Measurements from ENCODE around the gene TASOR2. TPM values are rescaled to one million over a fixed set of nuclear protein-coding genes. Genes with fewer than 3 reads are reported as not detected.

TASOR2 gene
- total RNA-seq, 1 donor from 2014 or later, result 38.8 TPM

DNA sequence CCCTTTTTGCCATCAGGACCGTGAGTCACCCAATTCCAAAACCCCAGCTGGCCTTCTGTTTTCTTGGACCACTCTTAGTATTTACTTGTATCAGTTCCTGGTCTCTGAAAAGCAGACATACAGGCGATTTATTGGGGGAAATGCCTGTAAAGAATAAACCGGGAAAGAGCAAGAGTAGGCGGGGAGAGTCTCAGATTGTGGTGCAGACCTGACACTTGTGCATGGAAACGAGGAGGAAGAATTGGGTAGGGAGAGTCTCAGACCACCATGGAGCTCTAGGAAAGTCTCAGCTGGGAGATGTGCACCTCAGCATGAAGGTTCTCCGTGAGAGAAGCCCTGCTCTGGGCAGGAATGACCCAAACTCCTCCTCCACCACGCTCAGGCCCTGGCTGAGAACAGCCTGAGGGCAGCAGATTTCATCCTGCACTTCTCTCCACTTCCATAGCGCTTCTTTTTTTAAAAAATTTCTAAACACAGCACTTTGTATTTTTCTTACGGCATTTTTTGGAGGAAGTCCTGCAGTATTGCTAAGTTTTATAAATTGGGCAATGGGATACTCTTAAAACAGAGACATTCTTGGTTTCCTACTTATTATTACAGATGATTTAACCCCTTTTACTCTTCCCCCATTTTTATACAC, 6.1 kb upstream of the TASOR2 start:
- DNase-seq (ENCODE audit: low spot score), result no peak
- intact Hi-C loops (cut with DNase I), result no loop called here

DNA sequence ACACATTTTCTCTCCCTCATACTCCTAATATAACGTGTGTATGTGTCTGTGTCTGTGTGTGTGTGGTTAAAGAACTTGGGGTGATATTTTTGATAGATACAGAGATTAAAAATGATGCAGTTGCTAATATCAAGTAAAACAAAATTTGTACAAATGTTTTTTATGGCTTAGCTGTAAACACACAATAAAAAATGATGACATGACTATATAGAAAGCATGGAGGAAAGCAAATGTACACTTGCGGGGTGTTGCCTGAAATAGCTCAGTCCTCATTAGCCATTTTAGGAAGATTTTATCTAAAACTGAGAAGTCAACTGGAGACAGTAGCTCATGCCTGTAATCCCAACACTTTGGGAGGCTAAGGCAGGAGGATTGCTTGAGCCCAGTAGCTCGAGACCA, 5.6 kb upstream of the TASOR2 start:
- DNase-seq (ENCODE audit: low spot score), result no peak
- intact Hi-C loops (cut with DNase I), result no loop called here

DNA sequence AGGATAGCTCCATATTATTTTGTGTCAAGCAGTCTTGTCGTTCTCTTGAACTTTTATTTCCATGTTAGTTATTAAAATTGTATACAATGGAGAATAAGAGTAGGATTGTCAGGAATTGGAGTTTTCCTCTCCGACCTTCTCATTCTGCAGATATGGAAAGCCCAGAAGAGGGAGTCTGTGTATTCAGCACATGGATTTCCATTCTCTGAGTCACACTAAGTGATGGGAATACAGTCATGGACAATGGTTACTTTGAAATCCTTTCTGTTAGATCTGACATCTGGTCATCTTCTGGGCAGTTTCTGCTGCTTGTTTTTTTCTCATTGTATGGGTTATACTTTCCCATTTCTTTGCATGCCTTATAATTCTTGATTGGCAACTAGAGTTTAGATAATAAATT, 5.0 kb upstream of the TASOR2 start:
- no peak for DNase-seq (ENCODE audit: low spot score)
- intact Hi-C loops (cut with DNase I), result loop anchor here (5.0 to 10.0 kb wide), 2 partner anchors 75 to 193 kb away; no protein-coding TSS in a partner anchor

DNA sequence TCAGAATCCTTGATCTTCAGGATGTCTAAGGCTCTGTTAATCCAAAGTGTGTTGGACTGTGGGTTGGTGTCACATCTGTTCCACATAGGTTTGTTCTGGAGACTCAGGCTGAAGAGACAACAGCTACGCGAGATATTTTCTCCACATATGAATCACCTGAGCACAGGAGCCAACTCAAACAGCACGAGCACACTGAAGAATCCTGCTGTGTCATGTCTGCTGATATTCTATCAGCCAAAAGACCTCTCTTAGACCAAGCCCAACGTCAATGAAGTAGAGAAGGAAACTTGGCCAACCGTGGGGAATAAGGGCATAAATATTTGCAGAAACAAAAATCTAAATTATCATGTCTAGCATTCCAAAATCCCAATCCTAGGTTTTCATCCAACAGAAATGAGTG, 2.7 kb upstream of the TASOR2 start:
- intact Hi-C loops (cut with DNase I), result loop anchor here (5.0 to 10.0 kb wide), 2 partner anchors 73 to 190 kb away; no protein-coding TSS in a partner anchor
- no peak for DNase-seq (ENCODE audit: low spot score)

DNA sequence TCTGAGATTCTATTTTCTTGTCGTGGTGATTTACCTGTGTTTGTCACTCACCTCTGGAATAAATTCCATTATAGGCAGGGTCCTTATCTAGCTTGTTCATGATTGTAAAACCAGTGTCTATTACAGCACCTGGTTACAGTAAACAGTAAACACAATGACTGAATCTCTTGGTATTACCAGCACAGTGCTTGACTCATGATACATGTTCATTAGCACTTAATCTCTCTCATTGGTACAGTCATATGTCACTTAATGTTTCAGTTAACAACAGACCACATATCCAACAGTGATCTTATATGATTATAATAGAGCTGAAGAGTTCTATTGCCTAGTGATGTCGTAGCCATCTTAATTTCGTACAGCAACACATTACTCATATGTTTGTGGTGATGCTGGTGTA, 1.6 kb upstream of the TASOR2 start:
- DNase-seq (ENCODE audit: low spot score), result no peak
- intact Hi-C loops (cut with DNase I), result loop anchor here (5.0 to 10.0 kb wide), 2 partner anchors 72 to 189 kb away; no protein-coding TSS in a partner anchor

DNA sequence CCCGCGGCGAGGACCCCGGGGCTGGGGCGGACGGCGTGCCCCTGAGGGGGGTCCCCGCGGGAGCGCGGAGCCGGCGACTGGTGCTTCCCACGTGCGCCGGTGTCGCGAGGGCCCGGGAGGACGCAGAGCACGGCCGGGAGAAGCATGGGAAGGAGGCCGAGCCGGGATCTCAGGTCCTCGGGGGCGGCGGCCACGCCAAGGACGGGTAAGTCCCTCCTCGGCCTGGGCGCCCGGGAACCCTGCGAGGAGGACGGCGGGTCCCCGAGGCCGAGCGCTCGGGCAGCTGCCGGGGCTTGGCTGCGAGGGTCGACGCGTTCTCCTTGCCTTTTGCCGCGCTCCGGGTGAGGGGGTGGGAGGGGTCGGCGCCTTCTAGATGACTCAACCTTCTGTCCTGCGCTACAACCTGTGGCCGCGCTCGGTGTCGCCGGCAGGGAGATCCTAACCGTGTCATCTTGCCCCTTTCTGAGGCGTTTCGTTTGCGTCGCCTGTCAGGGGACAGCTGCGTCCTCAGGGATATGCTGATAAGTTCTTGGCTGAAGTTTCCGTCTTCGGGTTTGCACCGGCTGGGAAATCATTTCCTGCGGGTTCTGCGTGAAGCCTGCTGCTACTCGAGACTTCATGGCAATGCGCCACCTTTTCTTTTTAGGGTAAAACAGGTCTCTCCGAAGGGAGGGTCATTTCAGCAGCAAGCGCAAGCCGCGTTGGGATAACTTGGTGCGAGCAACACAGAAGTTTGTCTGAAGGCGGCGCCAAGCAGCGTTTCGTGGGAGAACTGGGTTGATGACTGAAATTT, 529 bp downstream of the TASOR2 start:
- peak; percentile 79 for DNase-seq (ENCODE audit: low spot score)
- intact Hi-C loops (cut with DNase I), result loop anchor here (2.0 to 10.0 kb wide), 3 partner anchors 70 to 187 kb away; partner anchors contain the start of gene GDI2

DNA sequence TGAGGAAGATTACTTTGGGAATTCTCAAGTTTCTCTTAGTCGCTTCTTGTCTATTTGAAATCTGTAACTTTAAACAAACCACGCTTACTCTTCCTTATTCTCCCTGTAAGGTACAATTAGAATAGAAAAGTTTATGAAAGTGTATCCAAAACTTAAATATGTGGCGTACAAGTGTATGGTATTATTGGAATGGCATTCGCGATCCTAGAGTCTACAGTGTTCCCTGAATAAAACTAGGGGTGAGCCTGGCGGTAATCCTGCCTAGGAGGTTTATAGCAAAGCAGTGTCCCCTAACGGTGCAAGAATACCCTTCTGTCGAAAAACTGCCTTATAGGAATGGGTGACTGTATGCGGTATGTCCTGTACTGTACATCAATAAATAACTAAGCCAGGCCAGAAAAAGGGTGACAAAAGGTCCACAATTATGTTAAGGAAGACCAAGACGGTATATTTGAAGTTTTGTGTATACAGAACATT, 1.2 kb downstream of the TASOR2 start:
- intact Hi-C loops (cut with DNase I), result loop anchor here (2.0 to 10.0 kb wide), 2 partner anchors 69 to 127 kb away; partner anchors contain the start of gene GDI2
- no peak for DNase-seq (ENCODE audit: low spot score)

DNA sequence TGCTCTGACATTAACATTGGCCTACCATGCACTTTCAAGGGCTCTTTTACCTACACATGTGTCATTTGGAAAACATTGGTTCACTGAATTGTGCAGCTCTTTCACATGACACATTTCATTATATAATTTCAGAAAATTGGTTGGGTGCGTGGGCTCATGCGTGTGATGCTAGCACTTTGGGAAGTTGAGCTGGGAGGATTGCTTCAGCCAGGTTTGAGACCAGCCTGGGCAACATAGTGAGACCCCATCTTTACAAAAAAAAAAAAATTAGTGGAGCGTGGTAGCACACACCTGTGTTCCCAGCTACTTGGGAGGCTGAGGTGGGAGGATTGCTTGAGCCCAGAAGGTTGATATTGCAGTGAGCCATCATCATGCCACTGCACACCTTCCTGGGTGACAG, 3.9 kb downstream of the TASOR2 start:
- intact Hi-C loops (cut with DNase I), result loop anchor here (10.0 kb wide), 1 partner anchor 66 kb away; no protein-coding TSS in a partner anchor
- no peak for DNase-seq (ENCODE audit: low spot score)

DNA sequence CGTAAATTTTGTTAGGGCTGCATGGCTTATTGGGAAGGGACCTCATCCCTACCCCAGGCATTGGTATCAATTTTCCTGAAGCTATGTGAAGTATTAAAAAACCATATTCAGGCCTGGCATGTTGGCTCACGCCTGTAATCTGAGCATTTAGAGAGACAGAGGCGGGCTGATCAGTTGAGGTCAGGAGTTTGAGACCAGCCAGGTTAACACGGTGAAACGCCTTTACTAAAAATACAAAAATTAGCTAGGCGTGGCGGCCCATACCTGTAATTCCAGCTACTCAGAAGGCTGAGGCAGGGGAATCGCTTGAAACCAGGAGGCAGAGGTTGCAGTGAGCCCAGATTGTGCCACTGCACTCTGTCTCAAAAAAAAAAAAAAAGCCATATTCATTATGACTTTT, 7.1 kb downstream of the TASOR2 start:
- intact Hi-C loops (cut with DNase I), result no loop called here
- DNase-seq (ENCODE audit: low spot score), result no peak

DNA sequence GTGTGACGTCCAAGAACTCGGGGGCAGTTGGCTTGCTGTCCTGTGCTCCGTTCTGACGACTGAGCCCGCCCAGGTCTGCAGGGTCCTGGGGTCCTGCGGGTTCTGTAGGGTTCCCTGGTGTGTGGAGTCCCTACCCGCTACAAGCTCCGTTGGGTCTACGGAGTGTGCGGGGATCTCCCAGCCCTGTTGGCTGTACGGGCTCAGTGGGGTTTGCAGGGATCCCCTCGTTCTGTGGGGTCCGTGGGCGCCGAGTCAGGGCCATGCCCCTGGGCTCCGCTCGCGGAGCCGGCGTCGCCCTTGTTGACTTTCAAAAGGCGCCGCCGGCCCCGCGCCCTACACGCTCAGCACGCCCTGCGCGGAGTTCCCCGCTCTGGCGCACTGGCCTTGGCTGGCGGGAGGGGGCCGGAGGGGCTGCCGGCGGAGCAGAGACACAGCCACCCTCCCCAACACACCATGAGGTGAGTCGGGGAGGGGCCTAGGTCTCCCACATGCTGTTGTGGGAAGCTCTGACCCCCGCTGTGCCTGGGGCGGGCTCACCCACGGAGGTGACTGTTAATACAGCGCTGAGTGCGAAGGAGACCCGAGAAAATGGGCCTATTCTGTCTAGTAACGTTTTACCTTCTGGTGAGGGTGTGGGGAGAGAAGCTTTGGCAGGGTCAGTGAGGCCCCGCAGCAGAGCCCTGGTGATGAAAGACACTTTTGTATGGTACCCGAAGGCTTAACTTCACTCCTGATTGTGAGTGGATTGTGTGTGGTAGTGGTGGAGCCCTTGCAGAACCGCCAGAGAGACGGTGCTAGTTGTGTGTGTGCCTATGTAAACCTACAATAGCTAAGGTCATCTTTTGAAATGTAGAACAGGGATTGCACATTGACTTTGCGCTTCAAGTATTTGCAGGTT, 8.1 kb downstream of the TASOR2 start:
- intact Hi-C loops (cut with DNase I), result no loop called here
- DNase-seq (ENCODE audit: low spot score), result peak; percentile 78

DNA sequence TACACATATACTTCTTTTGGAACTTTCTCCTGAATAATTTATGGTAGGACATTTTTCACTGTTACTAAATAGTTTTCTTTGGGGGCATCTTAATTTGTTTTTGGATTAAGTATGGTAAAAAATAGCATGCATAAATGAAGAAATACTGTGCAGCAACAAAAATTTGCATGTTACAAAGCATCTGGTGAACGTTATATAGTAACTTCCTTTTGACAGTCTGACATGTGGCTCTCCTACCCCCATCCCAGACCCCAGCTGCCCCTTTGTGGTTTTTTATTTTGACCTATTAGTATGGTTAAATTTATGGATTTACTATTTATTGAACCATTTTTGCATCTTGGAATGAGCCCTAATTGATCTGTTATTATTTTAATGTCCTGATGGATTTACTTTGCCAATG, 9.9 kb downstream of the TASOR2 start:
- intact Hi-C loops (cut with DNase I), result no loop called here
- no peak for DNase-seq (ENCODE audit: low spot score)

DNA sequence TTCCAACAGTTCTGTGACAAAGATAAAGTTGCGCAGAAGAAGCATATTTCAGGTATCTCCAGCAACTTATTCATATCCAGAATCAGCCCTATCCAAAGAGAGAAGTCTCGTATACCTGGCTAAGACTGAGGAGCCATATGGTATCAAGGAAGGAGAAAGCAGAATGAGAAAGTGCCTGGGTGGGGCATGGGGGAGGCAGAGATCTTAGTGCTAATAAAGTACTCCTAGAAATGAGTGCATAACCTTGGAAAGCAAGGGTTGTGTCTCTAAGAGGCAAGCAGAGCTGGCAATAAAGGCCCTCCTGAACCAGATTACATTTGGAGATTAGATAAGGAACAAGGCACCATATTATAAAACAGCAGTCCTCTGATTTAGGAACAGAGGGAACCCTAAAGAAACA, 12.7 kb downstream of the TASOR2 start:
- no peak for DNase-seq (ENCODE audit: low spot score)

DNA sequence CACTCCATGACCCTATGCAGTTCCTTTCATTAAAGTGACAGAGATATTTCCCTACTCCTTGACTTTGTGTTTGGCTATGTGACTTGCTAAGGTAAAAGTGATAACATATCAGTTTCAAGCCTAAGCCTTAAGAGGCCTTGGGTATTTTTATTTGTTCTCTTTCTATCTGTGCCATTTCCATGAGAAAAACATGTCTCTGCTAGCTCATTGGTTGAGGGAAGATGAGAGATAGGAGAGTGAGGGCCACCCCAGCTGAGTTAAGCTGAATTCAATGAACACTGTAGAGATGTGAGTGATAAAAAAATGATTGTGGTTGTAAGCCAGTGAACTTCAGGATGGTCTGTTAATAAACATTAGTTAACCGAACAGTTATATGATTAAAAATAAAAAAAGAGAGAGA, 13.4 kb downstream of the TASOR2 start:
- no peak for DNase-seq (ENCODE audit: low spot score)
- intact Hi-C loops (cut with DNase I), result no loop called here

More for the DNA sequence above, 12.7 kb downstream of the TASOR2 start:
- intact Hi-C loops (cut with DNase I), result no loop called here

DNA sequence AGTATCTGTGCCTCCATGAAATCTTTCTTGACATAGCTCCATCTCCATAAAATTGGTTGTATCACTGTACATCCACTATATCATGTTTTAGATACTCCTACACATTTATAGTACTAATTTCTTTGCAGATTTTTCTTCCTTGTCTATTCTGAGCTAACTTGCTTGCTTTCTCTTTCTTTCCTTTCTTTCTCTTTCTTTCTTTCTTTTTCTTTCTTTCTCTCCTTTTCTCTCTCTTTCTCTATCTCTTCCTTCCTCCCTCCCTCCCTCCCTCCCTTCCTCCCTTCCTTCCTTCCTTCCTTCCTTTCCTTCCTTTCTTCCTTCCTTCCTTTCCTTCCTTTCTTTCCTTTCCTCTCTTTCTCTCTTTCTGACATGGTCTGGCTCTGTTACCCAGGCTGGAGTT, 23.7 kb downstream of the TASOR2 start:
- intact Hi-C loops (cut with DNase I), result no loop called here
- DNase-seq (ENCODE audit: low spot score), result no peak

DNA sequence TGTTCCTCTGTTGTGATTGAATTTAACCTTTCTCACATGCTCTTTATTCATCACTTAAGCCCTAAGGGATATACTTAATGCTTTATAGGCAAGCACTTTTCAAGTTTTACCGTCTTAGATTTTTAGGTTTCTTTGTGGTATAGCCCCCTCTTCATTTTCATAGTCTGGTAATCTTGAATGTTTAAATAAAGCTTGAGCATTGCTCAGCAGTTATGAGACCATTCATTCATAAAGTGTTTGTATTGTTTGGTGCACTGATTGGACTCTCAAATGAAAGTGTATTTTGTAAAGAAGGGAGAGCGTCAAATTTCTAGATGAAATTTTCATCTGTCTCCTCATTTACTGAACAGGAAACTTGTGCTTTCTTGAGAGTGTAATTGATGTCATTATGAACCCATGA, 25.2 kb downstream of the TASOR2 start:
- intact Hi-C loops (cut with DNase I), result no loop called here
- DNase-seq (ENCODE audit: low spot score), result no peak

DNA sequence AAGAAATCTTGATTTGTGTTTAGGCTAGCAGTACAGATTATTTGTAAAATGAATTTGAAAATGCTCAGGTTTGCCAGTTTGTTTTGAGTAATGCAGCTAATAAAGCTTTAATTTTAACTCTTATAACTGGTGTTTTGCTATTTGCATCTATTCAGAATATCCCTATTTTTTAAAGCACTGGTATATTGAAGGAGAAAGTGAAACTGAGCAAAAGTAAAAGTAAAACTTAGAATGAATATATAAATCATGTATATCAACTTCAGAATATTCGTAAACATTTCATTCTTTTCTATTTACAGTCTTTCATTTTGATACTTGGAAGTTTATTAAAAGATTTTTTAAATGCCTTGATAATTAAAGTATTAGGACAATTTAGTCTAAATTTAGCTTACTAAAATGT, 26.2 kb downstream of the TASOR2 start:
- intact Hi-C loops (cut with DNase I), result no loop called here
- no peak for DNase-seq (ENCODE audit: low spot score)

DNA sequence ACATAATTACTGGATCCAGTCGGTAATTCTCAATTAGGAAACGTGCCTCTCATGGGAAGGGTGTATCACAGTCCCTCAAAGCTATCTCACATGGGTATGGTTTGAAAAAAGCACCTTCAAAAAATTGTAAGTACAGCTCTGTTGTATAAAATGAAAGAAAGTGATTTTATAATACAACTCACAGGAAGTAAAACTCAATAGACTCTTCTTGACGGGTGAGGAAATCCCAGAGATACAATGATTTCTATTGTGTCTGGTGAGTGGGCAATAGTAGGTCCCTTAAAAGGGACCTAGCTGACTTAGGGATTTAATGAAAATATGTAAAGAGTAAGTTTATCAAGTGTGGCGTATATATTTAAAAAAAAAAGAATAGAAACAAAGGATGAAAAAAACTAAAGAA, 27.0 kb downstream of the TASOR2 start:
- DNase-seq (ENCODE audit: low spot score), result no peak
- intact Hi-C loops (cut with DNase I), result no loop called here

DNA sequence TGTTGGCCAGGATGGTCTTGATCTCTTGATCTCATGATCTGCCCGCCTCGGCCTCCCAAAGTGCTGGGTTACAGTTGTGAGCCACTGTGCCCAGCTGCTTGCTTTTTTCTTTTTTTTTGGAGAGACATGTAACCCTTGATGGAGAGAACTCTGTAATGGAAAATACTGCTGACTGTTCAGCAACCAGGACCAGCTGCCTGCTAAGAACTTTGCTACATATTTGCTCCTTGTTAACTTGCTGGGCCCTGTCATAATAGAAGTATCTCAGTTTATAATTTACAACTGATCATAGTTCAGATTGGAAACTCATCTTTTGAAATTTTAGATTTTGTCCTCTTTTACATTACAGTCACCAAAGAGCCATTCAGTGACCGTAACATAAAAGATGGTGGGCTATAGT, 34.9 kb downstream of the TASOR2 start:
- DNase-seq (ENCODE audit: low spot score), result no peak

DNA sequence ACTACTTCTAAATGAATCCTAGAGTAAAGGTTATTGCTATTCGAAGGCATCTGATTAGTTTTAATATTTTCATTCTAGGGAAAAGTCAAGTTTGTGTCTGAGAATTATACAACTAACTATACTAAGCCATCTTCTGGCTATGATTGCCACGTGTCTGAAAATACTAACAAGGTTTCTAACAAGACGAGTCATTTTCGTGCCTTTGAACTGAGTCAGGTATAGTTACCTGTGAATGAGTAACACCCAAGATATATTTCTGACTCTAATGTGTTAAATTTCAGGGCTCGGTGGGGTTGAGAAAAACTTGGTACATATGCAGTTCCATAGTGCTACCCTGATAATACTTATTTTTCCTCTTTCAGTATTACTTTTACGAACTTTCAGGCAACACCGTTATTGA, 35.5 kb downstream of the TASOR2 start:
- intact Hi-C loops (cut with DNase I), result no loop called here
- no peak for DNase-seq (ENCODE audit: low spot score)

More for the DNA sequence above, 34.9 kb downstream of the TASOR2 start:
- intact Hi-C loops (cut with DNase I), result no loop called here

DNA sequence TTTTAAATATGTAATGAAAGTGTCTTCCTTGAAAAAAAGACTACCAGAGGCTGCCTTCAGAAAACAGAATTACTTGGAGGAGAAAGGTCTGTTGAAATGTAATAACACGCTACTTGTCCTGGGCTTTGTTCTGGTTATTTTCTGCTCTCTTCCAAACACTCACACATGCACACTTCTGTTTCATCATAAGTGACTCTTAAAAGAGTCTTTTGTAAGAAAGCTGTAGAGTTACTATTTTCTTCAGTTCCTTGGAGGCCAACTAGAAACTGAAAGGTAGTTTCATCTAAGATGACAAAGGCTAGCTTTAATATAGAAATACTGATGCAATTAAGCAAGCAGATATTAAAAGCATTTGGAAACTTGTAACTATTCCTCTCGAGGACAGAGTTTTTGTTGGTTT, 39.1 kb downstream of the TASOR2 start:
- intact Hi-C loops (cut with DNase I), result no loop called here
- DNase-seq (ENCODE audit: low spot score), result no peak
